Neural progenitor cell (in vitro differentiated cells): ENCODE measurements around the gene TGFB2. TPM values are rescaled to one million over a fixed set of nuclear protein-coding genes. Genes with fewer than 3 reads are reported as not detected.

Experiments used
- DNase-seq: peaks from one replicate; pipeline ENCODE4 v3.0.0-alpha.2; 2016; ENCODE audit warnings: low spot score
- H2AFZ ChIP-seq: fragments of 200-600 bp; sonication (generic); replicated peaks from 2 replicates; pipeline ENCODE4 v1.6.1; 2016; ENCODE audit warnings: antibody characterized with exemption
- H3F3A ChIP-seq: fragments of 200-600 bp; sonication (generic); 2 replicates; pipeline ENCODE4 v1.6.1; 2016; ENCODE audit warnings: antibody characterized with exemption, low read depth
- H3K27ac ChIP-seq: fragments of 200-600 bp; sonication (generic); 2 replicates; pipeline ENCODE4 v1.5.1; 2016; ENCODE audit warnings: mild to moderate bottlenecking
- H3K27me3 ChIP-seq: fragments of 200-600 bp; sonication (generic); 2 replicates; pipeline ENCODE4 v1.6.1; 2016; ENCODE audit warnings: mild to moderate bottlenecking, moderate library complexity
- H3K36me3 ChIP-seq: fragments of 200-600 bp; sonication (generic); 2 replicates; pipeline ENCODE4 v1.5.1; 2016
- H3K4me1 ChIP-seq: fragments of 200-600 bp; sonication (generic); 2 replicates; pipeline ENCODE4 v1.6.1; 2016; ENCODE audit warnings: mixed run types
- H3K4me2 ChIP-seq: fragments of 200-600 bp; sonication (generic); 2 replicates; pipeline ENCODE4 v1.6.1; 2016
- H3K4me3 ChIP-seq: fragments of 200-600 bp; sonication (generic); 2 replicates; pipeline ENCODE4 v1.5.1; 2016
- H3K79me2 ChIP-seq: fragments of 200-600 bp; sonication (generic); 2 replicates; pipeline ENCODE4 v1.6.1; 2016; ENCODE audit warnings: low read depth
- H3K9ac ChIP-seq: fragments of 200-600 bp; sonication (generic); 2 replicates; pipeline ENCODE4 v1.6.1; 2016
- H3K9me3 ChIP-seq: fragments of 200-600 bp; sonication (generic); 2 replicates; pipeline ENCODE4 v1.5.1; 2016; ENCODE audit warnings: low read depth
- H4K20me1 ChIP-seq: fragments of 200-600 bp; sonication (generic); 2 replicates; pipeline ENCODE4 v1.6.1; 2016; ENCODE audit warnings: low read depth
- H3K27ac Mint-ChIP-seq: 3 replicates; pipeline ENCODE4 v1.8.0; 2021; ENCODE audit warnings: mixed read lengths
- H3K27me3 Mint-ChIP-seq: 2 replicates; pipeline ENCODE4 v1.8.0; 2022; ENCODE audit warnings: low read depth, mild to moderate bottlenecking, inconsistent platforms, moderate library complexity, mixed read lengths; ENCODE audit not compliant: insufficient read depth
- H3K36me3 Mint-ChIP-seq: 3 replicates; pipeline ENCODE4 v1.8.0; 2021; ENCODE audit warnings: mixed read lengths
- H3K4me1 Mint-ChIP-seq: 3 replicates; pipeline ENCODE4 v1.8.0; 2021; ENCODE audit warnings: mixed read lengths
- H3K4me3 Mint-ChIP-seq: 3 replicates; pipeline ENCODE4 v1.8.0; 2021; ENCODE audit warnings: mild to moderate bottlenecking, moderate library complexity, mixed read lengths
- H3K9me3 Mint-ChIP-seq: 3 replicates; pipeline ENCODE4 v1.8.0; 2020; ENCODE audit warnings: mixed read lengths
- EZH2 ChIP-seq: fragments of 200-600 bp; sonication (generic); IDR thresholded peaks from 2 replicates; pipeline ENCODE4 v1.6.1; 2017; ENCODE audit warnings: antibody characterized with exemption, mild to moderate bottlenecking, moderate library complexity
- EZH2phosphoT487 ChIP-seq: fragments of 200-600 bp; sonication (generic); IDR thresholded peaks from 2 replicates; pipeline ENCODE4 v1.6.1; 2017; ENCODE audit warnings: antibody characterized with exemption
- total RNA-seq: library from RNA; depleted of rRNA; stranded (reverse); fragments of >200 nt; gene quantifications from 2 replicates; pipeline ENCODE4 v1.2.3, GENCODE V29; 2015; ENCODE audit warnings: low replicate concordance
- TF ChIP-seq, protein P1 (sequence below): fragments of 200-600 bp; sonication (generic); IDR thresholded peaks from 2 replicates; pipeline ENCODE4 v1.5.1; 2017; ENCODE audit warnings: antibody characterized with exemption, mild to moderate bottlenecking

The TGFB2 gene
- total RNA-seq, 1 donor from 2014 or later: 1.9 TPM

DNA sequence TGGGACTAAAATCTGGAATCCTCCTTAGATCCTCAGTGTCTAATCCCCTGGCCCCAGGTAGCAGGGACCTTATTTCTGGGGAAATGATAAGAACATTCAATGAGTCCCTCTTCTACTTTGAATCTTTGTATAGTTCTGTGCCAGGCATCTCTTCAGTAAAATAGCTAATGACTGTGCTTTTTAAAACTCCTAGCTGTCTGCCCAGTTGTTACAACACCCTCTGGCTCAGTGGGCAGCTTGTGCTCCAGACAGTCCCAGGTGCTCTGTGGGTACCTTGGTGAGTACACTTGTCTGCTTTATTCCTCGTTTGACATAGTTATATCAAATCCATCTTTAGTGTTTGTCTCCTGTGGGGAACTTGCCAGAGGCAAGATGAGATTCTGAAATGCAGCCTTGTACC, 18.0 kb downstream of the TGFB2 start:
- Histone ChIP-seq H3K27me3 (no peaks in the 10 kb centered on the region), H3K79me2 (no peaks in the 10 kb centered on the region), H3K4me2 (no peak overlapping the region), H3K4me1 (no peaks in the 10 kb centered on the region), H3K4me3 (no peak overlapping the region), H4K20me1 (no peaks in the 10 kb centered on the region), H3F3A (no peaks in the 10 kb centered on the region), H3K9me3 (no peaks in the 10 kb centered on the region), H2AFZ (no peak overlapping the region), H3K9ac (no peak overlapping the region), H3K36me3 (no peaks in the 10 kb centered on the region), H3K27ac (no peak overlapping the region)
- Mint-ChIP-seq H3K36me3 (no peaks in the 10 kb centered on the region), H3K9me3 (no peaks in the 10 kb centered on the region), H3K4me3 (no peak overlapping the region), H3K27ac (no peak overlapping the region), H3K4me1 (no peaks in the 10 kb centered on the region), H3K27me3 (peaks cover 5% of the 10 kb centered on the region)
- no peak for DNase-seq
- TF ChIP-seq EZH2phosphoT487: no peak
- TF ChIP-seq EZH2: no peak
- TF ChIP-seq, protein P1, sequence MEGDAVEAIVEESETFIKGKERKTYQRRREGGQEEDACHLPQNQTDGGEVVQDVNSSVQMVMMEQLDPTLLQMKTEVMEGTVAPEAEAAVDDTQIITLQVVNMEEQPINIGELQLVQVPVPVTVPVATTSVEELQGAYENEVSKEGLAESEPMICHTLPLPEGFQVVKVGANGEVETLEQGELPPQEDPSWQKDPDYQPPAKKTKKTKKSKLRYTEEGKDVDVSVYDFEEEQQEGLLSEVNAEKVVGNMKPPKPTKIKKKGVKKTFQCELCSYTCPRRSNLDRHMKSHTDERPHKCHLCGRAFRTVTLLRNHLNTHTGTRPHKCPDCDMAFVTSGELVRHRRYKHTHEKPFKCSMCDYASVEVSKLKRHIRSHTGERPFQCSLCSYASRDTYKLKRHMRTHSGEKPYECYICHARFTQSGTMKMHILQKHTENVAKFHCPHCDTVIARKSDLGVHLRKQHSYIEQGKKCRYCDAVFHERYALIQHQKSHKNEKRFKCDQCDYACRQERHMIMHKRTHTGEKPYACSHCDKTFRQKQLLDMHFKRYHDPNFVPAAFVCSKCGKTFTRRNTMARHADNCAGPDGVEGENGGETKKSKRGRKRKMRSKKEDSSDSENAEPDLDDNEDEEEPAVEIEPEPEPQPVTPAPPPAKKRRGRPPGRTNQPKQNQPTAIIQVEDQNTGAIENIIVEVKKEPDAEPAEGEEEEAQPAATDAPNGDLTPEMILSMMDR: no peak

GRCh38 chr1:218364028-218364710, 19.0 kb downstream of the TGFB2 start:
- no peaks in the 10 kb centered on the region for H3K36me3 Mint-ChIP-seq
- TF ChIP-seq, protein P1: no peak
- TF ChIP-seq EZH2 (no peak), EZH2phosphoT487 (no peak)
- Histone ChIP-seq H3K9me3 (no peaks in the 10 kb centered on the region), H3F3A (no peaks in the 10 kb centered on the region), H3K36me3 (no peaks in the 10 kb centered on the region), H2AFZ (no peak overlapping the region), H3K4me1 (no peaks in the 10 kb centered on the region), H3K27ac (no peak overlapping the region), H3K27me3 (no peaks in the 10 kb centered on the region), H3K4me2 (no peak overlapping the region), H3K9ac (no peak overlapping the region), H3K4me3 (no peak overlapping the region), H4K20me1 (no peaks in the 10 kb centered on the region), H3K79me2 (no peaks in the 10 kb centered on the region)
- no peaks in the 10 kb centered on the region for H3K4me1 Mint-ChIP-seq
- no peak for DNase-seq
- H3K9me3 Mint-ChIP-seq: no peaks in the 10 kb centered on the region
- peaks cover 5% of the 10 kb centered on the region for H3K27me3 Mint-ChIP-seq
- no peak overlapping the region for H3K4me3 Mint-ChIP-seq
- H3K27ac Mint-ChIP-seq: no peak overlapping the region

- Mint-ChIP-seq H3K4me3 (no peak overlapping the region), H3K9me3 (no peaks in the 10 kb centered on the region), H3K27ac (no peak overlapping the region), H3K27me3 (peaks cover 5% of the 10 kb centered on the region), H3K36me3 (no peaks in the 10 kb centered on the region), H3K4me1 (no peaks in the 10 kb centered on the region)
- Histone ChIP-seq H3K9ac (no peak overlapping the region), H3K9me3 (no peaks in the 10 kb centered on the region), H3K4me1 (no peaks in the 10 kb centered on the region), H4K20me1 (no peaks in the 10 kb centered on the region), H2AFZ (peak overlapping the region; percentile 54), H3K4me2 (no peak overlapping the region), H3K27ac (no peak overlapping the region), H3K36me3 (no peaks in the 10 kb centered on the region), H3K79me2 (no peaks in the 10 kb centered on the region), H3K27me3 (no peaks in the 10 kb centered on the region), H3F3A (no peaks in the 10 kb centered on the region), H3K4me3 (no peak overlapping the region)
- TF ChIP-seq EZH2 (no peak), EZH2phosphoT487 (no peak)
- TF ChIP-seq, protein P1: no peak
- no peak for DNase-seq
Observed at GRCh38 chr1:218365226-218365999, 20.3 kb downstream of the TGFB2 start.
